Activated gamma-delta T cell treated with Interleukin-2 at 50 U/mL for 16 hours (primary cell): ENCODE measurements around the gene KCNJ14.

Experiments used
- DNase-seq: peaks from one replicate; pipeline ENCODE4 v3.0.0-alpha.2; 2020

Gene KCNJ14

GRCh38 chr19:48490981-48491792 is 35.8 kb downstream of the KCNJ14 start:
- DNase-seq = peak; percentile 54

DNA sequence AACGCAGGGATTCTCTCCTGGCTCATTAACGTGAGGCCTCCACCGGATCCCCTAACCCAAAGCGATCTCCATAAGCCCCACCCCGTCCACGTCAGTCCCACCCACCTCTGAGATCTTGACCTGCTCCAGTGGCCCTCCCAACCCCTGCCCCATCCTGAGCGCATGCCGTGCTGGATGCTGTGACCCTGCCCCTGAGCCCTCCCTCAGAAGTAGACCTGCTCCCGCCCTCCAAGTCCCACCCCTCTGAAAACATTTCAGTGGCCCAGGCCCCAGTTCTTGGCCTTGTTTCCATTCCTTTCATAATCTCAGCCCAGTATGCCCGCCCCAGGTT is 36.4 kb downstream of the KCNJ14 start:
- DNase-seq = no peak

DNA sequence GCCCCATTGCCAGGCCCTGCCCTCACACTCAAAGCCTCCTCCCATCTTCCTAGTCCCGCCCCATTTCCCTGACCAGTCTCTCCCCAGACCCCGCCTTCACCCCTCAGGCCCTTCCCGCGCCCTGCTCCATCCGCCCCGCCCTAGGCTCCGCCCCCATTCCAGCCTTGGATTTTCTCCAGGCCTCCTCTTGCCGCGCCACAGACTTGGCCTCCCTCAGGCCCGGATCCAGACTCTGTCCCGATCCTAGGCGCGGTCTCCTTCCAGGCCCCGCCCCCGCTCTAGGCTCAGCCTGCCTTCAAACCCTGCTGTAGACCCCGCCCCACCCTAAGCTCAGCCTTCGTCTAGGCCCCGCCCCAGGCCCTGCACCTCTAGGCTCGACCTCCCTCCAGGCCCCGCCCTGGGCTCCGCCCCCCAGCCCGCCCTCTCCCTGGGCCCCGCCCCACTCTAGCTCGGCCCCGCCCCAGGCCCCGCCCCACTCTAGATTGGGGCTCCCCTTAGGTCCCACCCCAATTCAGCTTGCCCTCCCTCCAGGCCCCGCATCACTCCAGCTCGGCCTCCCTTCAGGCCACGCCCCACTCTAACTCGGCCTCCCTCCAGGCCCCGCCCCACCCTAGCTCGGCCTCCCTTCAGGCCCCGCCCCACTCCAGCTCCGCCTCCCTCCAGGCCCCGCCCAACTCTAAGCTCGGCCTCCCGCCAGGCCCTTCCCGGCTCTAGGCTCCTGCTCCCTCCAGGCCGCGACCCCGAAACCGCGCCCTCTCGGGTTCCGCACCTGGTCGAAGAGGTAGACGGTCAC is 37.7 kb downstream of the KCNJ14 start:
- peak; percentile 72 for DNase-seq

DNA sequence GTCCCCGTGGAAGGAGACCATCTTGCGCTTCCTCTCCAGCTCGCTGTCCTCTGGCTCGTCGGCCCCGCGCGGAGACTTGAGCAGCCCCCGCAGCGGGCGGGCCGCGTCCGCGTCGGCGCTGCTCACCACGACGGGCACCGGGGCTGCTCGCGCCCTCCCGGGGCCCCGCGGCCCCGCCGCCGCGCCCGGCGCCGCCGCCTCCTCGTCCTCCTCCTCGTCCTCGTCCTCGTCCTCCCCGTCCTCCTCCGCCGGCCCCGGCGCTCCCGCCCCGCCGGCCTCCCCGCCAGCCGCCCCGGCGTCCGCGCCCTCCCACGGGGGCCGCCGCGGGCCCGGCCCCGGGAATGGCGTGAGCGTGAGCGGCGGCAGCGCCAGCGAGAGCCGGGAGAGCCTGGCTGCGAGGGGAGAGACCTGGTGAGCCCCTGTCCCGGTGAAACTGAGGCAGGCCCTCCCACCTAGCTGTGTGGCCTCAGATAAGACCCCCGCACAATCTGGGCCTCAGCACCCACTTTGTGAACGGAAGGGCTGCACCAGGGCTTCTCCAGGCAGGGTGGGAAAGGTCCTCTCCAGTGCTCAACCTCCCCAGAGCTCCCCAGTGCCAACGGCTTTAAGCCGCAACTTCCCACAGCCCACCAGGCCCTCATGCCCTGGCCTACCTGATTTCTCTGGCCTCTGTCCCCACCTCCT is 38.5 kb downstream of the KCNJ14 start:
- DNase-seq = no peak

- DNase-seq = no peak
These were observed 40.0 kb downstream of the KCNJ14 start for GRCh38 chr19:48495396-48495795.

- DNase-seq = no peak
These were observed 41.8 kb downstream of the KCNJ14 start for GRCh38 chr19:48496959-48497727.

DNA sequence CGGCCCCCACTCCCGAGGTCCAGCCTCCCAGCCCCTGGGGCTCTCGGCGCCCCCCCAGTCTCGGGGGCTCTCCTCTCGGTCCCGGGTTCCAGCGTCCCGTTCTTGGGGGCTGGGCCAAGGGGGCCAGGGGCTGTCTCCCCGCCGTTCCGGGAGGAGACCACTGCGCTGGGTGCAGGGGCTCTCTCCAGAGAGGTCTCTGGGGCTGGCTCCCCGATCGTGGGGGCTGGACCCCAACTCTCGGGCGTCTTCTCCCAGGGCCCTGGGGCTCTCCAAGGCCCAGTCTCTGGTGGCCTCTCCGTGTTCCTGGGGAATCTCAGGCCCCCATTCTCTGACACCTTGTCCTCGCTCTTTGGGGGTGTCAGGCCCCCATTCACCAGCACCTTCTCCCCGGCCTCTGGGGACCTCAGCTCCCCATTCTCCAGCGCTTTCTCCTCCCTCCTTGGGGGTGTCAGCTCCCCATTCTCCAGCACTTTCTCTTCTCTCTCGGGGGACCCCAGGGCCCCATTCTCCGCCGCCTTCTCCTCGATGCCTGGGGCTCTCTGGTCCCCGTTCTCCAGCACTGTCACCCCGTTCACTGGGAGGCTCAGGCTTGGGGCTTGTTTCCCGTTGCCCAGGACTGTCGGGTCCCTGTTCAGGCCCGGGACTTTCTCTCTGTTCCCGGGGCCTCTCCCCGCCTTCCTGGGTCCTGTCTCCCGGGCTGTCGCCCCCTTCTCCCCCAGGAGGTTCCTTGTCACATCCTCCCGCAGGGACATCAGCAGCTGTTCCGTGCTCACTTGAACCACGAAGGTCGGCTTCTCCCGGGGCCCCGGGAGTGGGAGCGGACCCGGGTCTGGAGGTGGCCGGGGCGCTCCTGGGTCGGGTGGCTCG is 42.6 kb downstream of the KCNJ14 start:
- DNase-seq = no peak

DNA sequence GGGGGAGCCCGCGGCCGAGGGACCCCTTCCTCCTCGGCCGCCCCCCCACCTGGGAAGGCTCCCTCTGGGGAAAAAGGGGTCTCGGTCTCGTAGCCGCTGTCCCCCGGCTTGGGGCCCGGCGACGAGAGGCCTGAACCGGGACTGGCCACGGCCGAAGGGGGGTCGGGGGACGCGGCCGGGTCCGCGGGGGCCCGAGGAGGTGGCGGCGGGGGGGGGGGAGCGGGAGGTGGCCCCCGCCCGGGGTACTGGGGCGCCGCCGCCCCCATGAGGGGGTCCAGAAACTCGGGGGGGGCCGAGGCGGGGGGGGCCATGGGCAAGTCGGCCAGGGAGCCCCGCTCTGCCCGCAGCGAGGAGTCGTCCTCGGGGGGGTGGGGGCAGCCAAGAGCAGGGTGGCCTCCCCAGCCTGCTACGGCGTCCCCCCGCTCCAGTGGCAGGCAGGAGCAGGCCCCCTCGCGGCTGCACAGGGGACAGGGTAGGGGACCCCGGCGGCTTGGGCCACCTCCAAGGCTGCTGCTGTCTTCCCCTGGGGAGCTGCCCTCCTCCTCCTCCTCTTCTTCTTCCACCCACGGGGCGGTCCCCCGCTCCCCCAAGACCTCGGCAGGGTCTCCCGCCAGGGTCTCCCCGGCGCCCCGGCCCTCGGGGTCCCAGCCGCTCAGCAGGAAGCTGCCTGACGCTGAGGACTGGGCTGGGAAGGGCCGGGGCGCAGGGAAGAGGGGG is 43.4 kb downstream of the KCNJ14 start:
- DNase-seq = no peak

- no peak for DNase-seq
These were observed 44.1 kb downstream of the KCNJ14 start for GRCh38 chr19:48499316-48500090.

GRCh38 chr19:48500830-48501493 is 45.6 kb downstream of the KCNJ14 start:
- no peak for DNase-seq

DNA sequence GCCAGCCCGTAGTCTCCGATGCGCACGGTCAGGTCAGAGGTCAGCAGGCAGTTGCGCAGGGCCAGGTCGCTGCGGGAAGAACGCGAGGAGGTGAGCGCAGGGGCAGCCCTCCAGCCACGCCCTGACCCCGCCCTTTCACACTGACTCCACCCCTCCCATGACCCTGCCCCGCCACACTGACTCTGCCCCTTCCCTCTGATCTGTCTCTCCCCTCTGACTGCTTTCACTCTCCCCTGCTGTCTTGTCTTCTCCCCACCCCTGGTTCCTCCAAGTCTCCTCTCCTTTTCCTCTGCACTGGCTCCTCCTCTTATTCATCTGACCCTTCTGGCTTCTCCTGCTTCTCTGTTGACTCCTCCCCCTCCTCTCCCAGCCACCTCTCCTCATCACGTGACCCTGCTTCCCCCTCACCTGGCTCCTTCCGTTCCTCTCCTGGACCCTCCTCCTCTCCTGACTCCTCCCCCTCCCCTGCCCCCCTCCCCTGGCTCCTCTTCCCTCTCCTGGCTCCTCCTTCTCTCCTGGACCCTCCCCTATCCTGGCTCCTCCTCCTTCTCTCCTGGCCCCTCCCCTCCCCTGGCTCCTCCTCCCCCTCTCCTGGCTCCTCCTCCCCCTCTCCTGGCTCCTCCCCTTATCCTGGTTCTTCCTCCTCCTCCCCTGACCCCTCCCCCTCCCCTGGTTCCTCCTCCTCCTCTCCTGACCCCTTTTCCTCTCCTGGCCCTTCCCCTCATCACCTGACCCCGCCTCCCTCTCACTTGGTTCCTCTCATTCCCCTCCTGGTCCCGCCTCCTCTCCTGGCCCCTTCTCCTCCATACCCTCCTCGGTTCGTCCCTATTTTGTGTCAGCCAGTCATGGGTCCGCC is 46.3 kb downstream of the KCNJ14 start:
- DNase-seq = peak; percentile 28

DNA sequence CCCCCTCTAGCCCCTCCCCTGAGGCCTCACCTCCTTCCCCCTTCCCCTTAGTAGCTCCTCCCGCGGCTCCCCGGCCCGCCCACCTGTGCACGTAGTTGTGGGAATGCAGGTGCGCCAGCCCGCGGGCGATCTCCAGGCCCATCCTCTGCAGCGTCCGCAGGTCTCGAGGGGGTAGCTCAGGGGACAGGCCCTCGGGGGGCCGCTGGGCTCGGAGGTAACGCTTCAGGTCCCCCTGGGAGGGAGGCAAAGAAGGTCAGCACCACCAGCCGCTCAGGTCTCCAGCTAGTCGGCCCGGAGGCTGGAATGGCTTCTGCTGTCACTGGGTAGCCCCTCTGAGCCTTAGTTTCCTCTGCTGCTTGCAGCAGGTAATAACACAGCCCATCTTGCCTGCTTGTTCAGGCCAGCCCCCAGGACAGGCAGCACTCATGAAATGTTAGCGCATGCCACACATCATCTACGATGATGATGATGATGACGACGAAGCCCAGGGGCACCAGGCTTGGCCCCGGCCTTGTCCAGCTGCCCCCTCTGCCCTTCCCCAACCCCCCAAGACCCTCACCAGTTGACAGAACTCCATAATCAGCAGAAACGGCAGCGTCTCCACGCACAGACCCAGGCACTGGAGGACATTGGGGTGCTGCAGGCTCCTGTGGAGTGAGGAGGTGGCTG is 47.1 kb downstream of the KCNJ14 start:
- DNase-seq = peak; percentile 55

DNA sequence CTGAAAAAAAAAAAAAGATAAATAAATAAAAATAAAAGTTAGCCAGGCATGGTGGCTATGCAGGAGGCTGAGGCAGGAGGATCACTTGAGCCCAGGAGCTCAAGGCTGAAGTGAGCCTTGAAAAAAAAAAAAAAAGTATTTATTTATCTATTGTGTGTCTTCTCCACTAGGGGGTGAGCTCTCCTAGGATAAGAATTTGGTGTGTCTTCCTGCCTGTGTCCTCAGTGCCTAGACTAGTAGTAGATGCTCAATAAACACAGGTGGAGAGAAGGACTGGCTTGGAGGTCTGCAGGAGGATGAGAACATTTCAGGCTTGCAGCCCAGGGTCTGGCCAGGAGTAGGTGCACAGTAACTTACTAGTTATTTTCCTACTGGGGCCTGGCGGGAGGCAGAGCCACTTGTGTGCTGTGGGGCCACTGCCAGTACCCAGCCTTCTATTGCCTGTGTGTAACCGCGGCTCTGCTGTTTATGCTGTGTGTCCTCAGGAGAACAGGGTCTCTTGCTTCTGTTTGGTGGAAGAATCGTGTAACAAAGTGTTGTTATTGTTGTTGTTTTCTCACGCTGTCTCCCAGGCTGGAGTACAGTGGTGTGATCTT is 50.9 kb downstream of the KCNJ14 start:
- DNase-seq = no peak

GRCh38 chr19:48507911-48508439 is 52.6 kb downstream of the KCNJ14 start:
- no peak for DNase-seq

GRCh38 chr19:48508729-48509411 is 53.5 kb downstream of the KCNJ14 start:
- no peak for DNase-seq

GRCh38 chr19:48509467-48510194 is 54.3 kb downstream of the KCNJ14 start:
- DNase-seq = no peak
